Muscle of leg (tissue), 11 donors: ENCODE results near the gene KCNMA1. TPM values are rescaled to one million over a fixed set of nuclear protein-coding genes. Genes with fewer than 3 reads are reported as not detected.
A peak's percentile ranks its signal among the peaks of the same experiment; 100 is the strongest.

Experiments
- DNase-seq: peaks from one replicate; pipeline ENCODE4 v3.0.0; 2013
- H3K27ac ChIP-seq: one replicate; pipeline ENCODE4 v1.5.1; 2013; ENCODE audit warnings: mild to moderate bottlenecking, low read length, control low read depth
- H3K27me3 ChIP-seq: one replicate; pipeline ENCODE4 v1.6.1; 2013; ENCODE audit warnings: low read length; ENCODE audit not compliant: control insufficient read depth, insufficient read depth
- H3K36me3 ChIP-seq: one replicate; pipeline ENCODE4 v1.6.1; 2013; ENCODE audit warnings: low read length; ENCODE audit not compliant: control insufficient read depth, insufficient read depth
- H3K4me1 ChIP-seq: one replicate; pipeline ENCODE4 v1.6.1; 2013; ENCODE audit warnings: low read length; ENCODE audit not compliant: control insufficient read depth, insufficient read depth
- H3K4me3 ChIP-seq: one replicate; pipeline ENCODE4 v1.5.1; 2013; ENCODE audit warnings: low read length, control low read depth
- H3K9me3 ChIP-seq: replicated peaks from 2 replicates; pipeline ENCODE4 v1.6.1; 2013; ENCODE audit warnings: low read depth, low read length; ENCODE audit not compliant: control insufficient read depth
- WGBS: methylation state at CpG from one replicate; pipeline ENCODE4 v1.1.5; 2013; ENCODE audit warnings: missing lambda C conversion rate; ENCODE audit not compliant: insufficient coverage; 5-methylcytosine and 5-hydroxymethylcytosine counted together
- polyA plus RNA-seq, 8 donors: library from polyadenylated mRNA; unstranded; fragments of 120-200 nt; gene quantifications; one replicate each; pipeline versions ENCODE4 v1.2.1 to v1.2.3, GENCODE V29; 2013; ENCODE audit warnings: inconsistent platforms in 1 of 8, low replicate concordance in 1 of 8; ENCODE audit not compliant: insufficient read length in 8 of 8, insufficient read depth in 1 of 8
- total RNA-seq: library from RNA; stranded (reverse); fragments of 120-200 nt; gene quantifications from one replicate; pipeline ENCODE4 v1.2.4, GENCODE V29; 2013

KCNMA1 gene
- total and polyA plus RNA-seq, 9 donors = 12.7 to 23.3 (median 18.2) TPM

DNA sequence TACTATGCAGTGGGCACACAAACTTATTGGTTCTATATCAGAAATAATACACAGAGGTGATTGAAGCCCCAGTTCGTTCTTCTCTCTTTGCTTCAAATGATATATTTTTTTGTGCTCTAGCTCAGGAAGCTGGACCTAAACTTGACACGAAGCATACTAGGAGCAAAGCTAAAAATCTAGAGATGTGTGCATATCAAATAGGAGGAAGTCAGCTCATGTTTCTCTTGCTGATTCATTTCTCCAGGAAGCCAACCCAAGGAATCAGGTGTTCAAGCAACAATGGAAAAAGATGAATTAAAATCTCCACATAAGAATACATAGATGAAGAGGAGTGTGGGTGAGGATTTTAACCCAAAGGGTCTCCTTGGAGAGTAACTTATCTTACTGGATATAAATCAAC is 432.5 kb downstream of the KCNMA1 start:
- no peak for DNase-seq
- Histone ChIP-seq H3K4me3 (no peak overlapping the region), H3K9me3 (no peaks in the 10 kb centered on the region), H3K27ac (no peak overlapping the region), H3K27me3 (no peaks in the 10 kb centered on the region), H3K4me1 (no peaks in the 10 kb centered on the region), H3K36me3 (no peaks in the 10 kb centered on the region)
- no CpG with 5 or more reads among the region's 2 CpGs for WGBS

DNA sequence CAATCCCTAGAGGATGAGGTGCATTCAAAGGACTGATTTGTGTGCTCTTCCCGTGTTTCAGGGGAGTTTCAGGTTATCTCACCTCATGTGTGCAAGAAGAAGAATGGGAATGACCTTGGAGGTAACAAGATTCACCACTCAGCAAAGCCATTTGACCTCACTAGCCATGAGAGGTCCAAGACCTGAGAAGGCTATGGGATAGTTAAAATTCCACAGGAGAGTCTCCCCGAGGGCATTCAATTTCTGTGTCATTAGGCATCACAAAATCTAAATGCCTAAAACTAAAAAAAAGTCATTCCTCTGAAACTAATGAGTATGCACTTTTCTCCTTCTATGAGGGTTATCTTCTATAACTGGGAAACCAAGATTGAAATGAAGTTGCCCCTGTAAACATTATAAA is 433.4 kb downstream of the KCNMA1 start:
- WGBS = no CpG with 5 or more reads among the region's 2 CpGs
- DNase-seq = no peak
- Histone ChIP-seq H3K4me1 (no peaks in the 10 kb centered on the region), H3K27me3 (no peaks in the 10 kb centered on the region), H3K36me3 (no peaks in the 10 kb centered on the region), H3K9me3 (no peaks in the 10 kb centered on the region), H3K27ac (no peak overlapping the region), H3K4me3 (no peak overlapping the region)

GRCh38 chr10:77202857-77203256 is 434.8 kb downstream of the KCNMA1 start:
- DNase-seq = no peak
- Histone ChIP-seq H3K27me3 (no peaks in the 10 kb centered on the region), H3K36me3 (no peaks in the 10 kb centered on the region), H3K9me3 (no peaks in the 10 kb centered on the region), H3K4me3 (no peak overlapping the region), H3K27ac (no peak overlapping the region), H3K4me1 (no peaks in the 10 kb centered on the region)
- WGBS = no CpG with 5 or more reads among the region's 2 CpGs

GRCh38 chr10:77201135-77202106 is 436.2 kb downstream of the KCNMA1 start:
- Histone ChIP-seq H3K4me3 (no peak overlapping the region), H3K27ac (no peak overlapping the region), H3K4me1 (no peaks in the 10 kb centered on the region), H3K9me3 (no peaks in the 10 kb centered on the region), H3K27me3 (no peaks in the 10 kb centered on the region), H3K36me3 (no peaks in the 10 kb centered on the region)
- WGBS = 33% methylated on average over 3 of the region's 7 CpGs
- peak; percentile 40 for DNase-seq

GRCh38 chr10:77197544-77197943 is 440.1 kb downstream of the KCNMA1 start:
- no peak for DNase-seq
- no peaks in the 10 kb centered on the region for H3K9me3 ChIP-seq
- H3K4me1 ChIP-seq = no peaks in the 10 kb centered on the region
- no peaks in the 10 kb centered on the region for H3K36me3 ChIP-seq
- H3K4me3 ChIP-seq = no peak overlapping the region
- H3K27me3 ChIP-seq = no peaks in the 10 kb centered on the region
- 85% methylated on average over 7 of the region's 12 CpGs for WGBS
- no peak overlapping the region for H3K27ac ChIP-seq

GRCh38 chr10:77196614-77197013 is 441.0 kb downstream of the KCNMA1 start:
- Histone ChIP-seq H3K4me3 (no peak overlapping the region), H3K4me1 (no peaks in the 10 kb centered on the region), H3K9me3 (no peaks in the 10 kb centered on the region), H3K27me3 (no peaks in the 10 kb centered on the region), H3K36me3 (no peaks in the 10 kb centered on the region), H3K27ac (no peak overlapping the region)
- DNase-seq = no peak
- 80% methylated on average over 1 of the region's 2 CpGs for WGBS

- Histone ChIP-seq H3K27ac (no peak overlapping the region), H3K36me3 (no peaks in the 10 kb centered on the region), H3K4me1 (no peaks in the 10 kb centered on the region), H3K27me3 (no peaks in the 10 kb centered on the region), H3K9me3 (no peaks in the 10 kb centered on the region), H3K4me3 (no peak overlapping the region)
- WGBS = no CpG with 5 or more reads among the region's 2 CpGs
- DNase-seq = peak; percentile 15
These were observed 442.5 kb downstream of the KCNMA1 start for GRCh38 chr10:77195101-77195500.

- H3K4me3 ChIP-seq = no peak overlapping the region
- no peaks in the 10 kb centered on the region for H3K9me3 ChIP-seq
- no peaks in the 10 kb centered on the region for H3K27me3 ChIP-seq
- no CpG with 5 or more reads among the region's 2 CpGs for WGBS
- H3K4me1 ChIP-seq = no peaks in the 10 kb centered on the region
- no peak overlapping the region for H3K27ac ChIP-seq
- no peak for DNase-seq
- no peaks in the 10 kb centered on the region for H3K36me3 ChIP-seq
These were observed 444.6 kb downstream of the KCNMA1 start for GRCh38 chr10:77193001-77193400.

DNA sequence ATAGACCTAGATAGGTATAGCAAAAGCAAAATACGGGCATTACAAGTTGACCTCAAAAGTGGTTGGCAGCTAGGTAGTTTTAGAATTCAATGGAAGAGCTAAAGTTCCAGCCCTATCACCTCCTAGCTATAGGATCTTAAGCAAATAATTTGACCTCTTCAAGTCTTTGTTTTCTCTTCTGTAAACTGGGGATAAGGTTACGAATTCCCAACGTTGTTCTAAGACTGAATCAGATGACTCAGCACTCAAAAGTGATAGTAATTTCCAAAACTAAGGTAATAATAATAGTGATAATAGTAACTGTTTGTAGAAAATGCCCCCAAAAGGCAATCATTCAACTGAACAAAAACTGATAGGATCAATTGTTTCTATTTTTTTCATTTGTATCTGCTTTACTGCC is 445.2 kb downstream of the KCNMA1 start:
- no peaks in the 10 kb centered on the region for H3K9me3 ChIP-seq
- no CpG with 5 or more reads among the region's 3 CpGs for WGBS
- H3K4me1 ChIP-seq = no peaks in the 10 kb centered on the region
- H3K4me3 ChIP-seq = no peak overlapping the region
- no peaks in the 10 kb centered on the region for H3K27me3 ChIP-seq
- no peak for DNase-seq
- no peaks in the 10 kb centered on the region for H3K36me3 ChIP-seq
- H3K27ac ChIP-seq = no peak overlapping the region

- H3K4me1 ChIP-seq = no peaks in the 10 kb centered on the region
- WGBS = no CpG with 5 or more reads among the region's 5 CpGs
- no peak overlapping the region for H3K27ac ChIP-seq
- no peaks in the 10 kb centered on the region for H3K36me3 ChIP-seq
- no peak for DNase-seq
- no peak overlapping the region for H3K4me3 ChIP-seq
- H3K9me3 ChIP-seq = no peaks in the 10 kb centered on the region
- H3K27me3 ChIP-seq = no peaks in the 10 kb centered on the region
These were observed 446.1 kb downstream of the KCNMA1 start for GRCh38 chr10:77191324-77192049.
